ENCODE results near the gene MCF2L2. TPM values are rescaled to one million over a fixed set of nuclear protein-coding genes. Genes with fewer than 3 reads are reported as not detected.

Gene MCF2L2
- total RNA-seq, 1 experiment from 2014 or later: 3.9 TPM

DNA sequence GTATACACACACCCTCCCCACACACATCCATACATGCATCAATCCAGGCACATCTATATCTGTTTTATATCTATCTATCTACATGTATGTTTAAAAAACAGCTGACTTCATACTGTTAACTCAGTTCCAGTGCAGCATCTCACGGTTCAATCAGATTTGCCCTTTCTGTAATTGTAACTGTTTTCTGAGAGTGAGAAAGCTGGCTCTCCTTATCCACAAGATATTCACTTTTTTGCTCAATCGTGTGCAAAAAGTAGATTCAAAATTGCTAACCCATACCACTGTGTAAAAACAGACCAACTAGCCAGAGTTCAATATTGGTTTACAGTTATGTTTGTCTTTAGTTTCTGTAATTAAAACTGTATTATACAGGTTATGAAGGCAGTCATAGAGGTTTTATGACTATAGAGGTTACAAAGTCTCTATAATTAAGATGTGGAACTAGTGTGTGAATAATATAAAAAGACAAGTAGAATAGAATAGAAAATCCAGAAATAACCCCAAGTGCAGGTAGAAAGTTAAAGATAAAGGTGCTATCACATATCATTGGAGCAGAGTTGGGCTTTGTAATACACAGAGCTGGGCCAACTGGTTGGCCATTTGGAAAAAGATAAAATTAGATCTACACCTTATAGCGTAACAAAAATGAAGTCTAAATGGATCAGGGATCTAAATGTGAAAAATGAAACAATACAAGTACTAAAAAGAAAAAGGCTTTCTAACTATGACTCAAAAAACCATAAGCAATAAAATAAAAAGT lies 20.1 kb upstream of the MCF2L2 start:
- POLR2A ChIA-PET: no interaction called here
- BruUV-seq (replicated peaks): no TSS peak
- H3K27ac Mint-ChIP-seq (ENCODE audit: unreplicated experiment): peak overlapping the region; percentile 69
- CTCF ChIA-PET: interaction anchor here (0.6 to 1.5 kb wide), 2 partner anchors 14 to 169 kb away, joined by 3 to 4 read pairs; no protein-coding TSS in a partner anchor
- H3K4me3 ChIP-seq (ENCODE audit: low read depth, low read length): peak overlapping the region; percentile 95
- H3K9me3 ChIP-seq: peaks cover 10% of the 10 kb centered on the region
- peaks cover 13% of the 10 kb centered on the region for H3K4me1 Mint-ChIP-seq (ENCODE audit: low read depth, unreplicated experiment)
- H3K36me3 ChIP-seq (ENCODE audit: control insufficient read depth, insufficient read depth, low read length): no peaks in the 10 kb centered on the region
- peaks cover 7% of the 10 kb centered on the region for H3K36me3 Mint-ChIP-seq (ENCODE audit: insufficient read depth, unreplicated experiment)
- no peaks in the 10 kb centered on the region for H3K4me1 ChIP-seq
- peak overlapping the region; percentile 82 for H3K4me3 Mint-ChIP-seq (ENCODE audit: unreplicated experiment)
- DNase-seq: no peak
- peaks cover 11% of the 10 kb centered on the region for H3K9me3 Mint-ChIP-seq (ENCODE audit: unreplicated experiment)
- H3K27me3 ChIP-seq (replicated peaks; ENCODE audit: control insufficient read depth, insufficient read depth, low read length): no peaks in the 10 kb centered on the region
- intact Hi-C loops (cut with micrococcal nuclease; ENCODE audit: unreplicated experiment): loop anchor here (5.0 kb wide), 1 partner anchor 56 kb away; no protein-coding TSS in a partner anchor
- TF ChIP-seq, protein P1, sequence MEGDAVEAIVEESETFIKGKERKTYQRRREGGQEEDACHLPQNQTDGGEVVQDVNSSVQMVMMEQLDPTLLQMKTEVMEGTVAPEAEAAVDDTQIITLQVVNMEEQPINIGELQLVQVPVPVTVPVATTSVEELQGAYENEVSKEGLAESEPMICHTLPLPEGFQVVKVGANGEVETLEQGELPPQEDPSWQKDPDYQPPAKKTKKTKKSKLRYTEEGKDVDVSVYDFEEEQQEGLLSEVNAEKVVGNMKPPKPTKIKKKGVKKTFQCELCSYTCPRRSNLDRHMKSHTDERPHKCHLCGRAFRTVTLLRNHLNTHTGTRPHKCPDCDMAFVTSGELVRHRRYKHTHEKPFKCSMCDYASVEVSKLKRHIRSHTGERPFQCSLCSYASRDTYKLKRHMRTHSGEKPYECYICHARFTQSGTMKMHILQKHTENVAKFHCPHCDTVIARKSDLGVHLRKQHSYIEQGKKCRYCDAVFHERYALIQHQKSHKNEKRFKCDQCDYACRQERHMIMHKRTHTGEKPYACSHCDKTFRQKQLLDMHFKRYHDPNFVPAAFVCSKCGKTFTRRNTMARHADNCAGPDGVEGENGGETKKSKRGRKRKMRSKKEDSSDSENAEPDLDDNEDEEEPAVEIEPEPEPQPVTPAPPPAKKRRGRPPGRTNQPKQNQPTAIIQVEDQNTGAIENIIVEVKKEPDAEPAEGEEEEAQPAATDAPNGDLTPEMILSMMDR (IDR thresholded peaks at IDR 0.05; ENCODE audit: insufficient read depth in 1 of 2, low read depth in 1 of 2, low read length in 1 of 2, severe bottlenecking in 1 of 2, unreplicated experiment in 1 of 2): no peak
- H3K27me3 Mint-ChIP-seq (ENCODE audit: insufficient read depth, unreplicated experiment): no peaks in the 10 kb centered on the region

DNA sequence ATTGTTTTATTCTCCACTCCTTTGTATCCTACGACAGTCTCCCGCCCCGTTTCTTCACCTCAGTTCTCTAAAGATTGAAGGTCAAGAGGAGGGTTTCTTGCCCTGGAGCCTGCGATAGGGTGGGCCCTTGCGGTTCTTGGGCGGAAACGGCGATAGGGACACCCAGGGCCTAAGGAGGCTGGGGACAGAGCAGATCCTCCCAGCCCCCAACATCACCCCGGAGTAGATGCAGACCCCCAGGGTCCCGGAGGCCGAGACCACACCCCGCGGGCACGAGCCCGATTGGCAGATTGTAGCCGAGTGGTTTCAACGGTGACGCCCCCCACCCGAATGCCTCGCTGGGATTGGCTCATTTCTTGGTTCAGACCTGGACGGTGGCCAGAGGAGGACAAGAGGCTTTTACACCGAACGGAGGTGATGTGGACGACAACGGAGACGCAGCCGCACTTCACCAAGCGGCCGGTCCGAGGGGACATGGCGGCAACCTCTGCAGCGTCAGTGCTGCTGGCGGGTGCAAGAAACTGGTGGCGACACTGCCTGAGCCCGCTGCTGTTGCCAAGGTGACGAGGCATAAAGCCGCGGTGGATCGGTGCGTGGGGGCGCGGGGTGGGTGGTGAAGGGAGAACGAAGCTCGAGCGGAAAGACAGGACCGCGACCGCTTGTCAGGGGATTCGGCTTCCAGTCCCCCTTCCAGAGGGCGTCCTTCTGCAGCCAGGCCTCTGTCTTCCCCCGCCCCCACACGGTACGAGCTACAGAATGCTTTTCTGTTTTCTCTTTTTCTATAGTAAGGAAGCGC lies 19.0 kb upstream of the MCF2L2 start:
- no peaks in the 10 kb centered on the region for H3K27me3 Mint-ChIP-seq (ENCODE audit: insufficient read depth, unreplicated experiment)
- H3K4me1 Mint-ChIP-seq (ENCODE audit: low read depth, unreplicated experiment): peaks cover 13% of the 10 kb centered on the region
- peaks cover 7% of the 10 kb centered on the region for H3K36me3 Mint-ChIP-seq (ENCODE audit: insufficient read depth, unreplicated experiment)
- Histone ChIP-seq H3K27me3 (replicated peaks; ENCODE audit: control insufficient read depth, insufficient read depth, low read length) (no peaks in the 10 kb centered on the region), H3K4me1 (no peaks in the 10 kb centered on the region), H3K9me3 (peaks cover 19% of the 10 kb centered on the region), H3K4me3 (ENCODE audit: low read depth, low read length) (peak overlapping the region; percentile 95), H3K36me3 (ENCODE audit: control insufficient read depth, insufficient read depth, low read length) (no peaks in the 10 kb centered on the region)
- peak; percentile 94 to 95 for DNase-seq
- BruUV-seq (replicated peaks): no TSS peak
- peaks cover 22% of the 10 kb centered on the region for H3K9me3 Mint-ChIP-seq (ENCODE audit: unreplicated experiment)
- H3K4me3 Mint-ChIP-seq (ENCODE audit: unreplicated experiment): peak overlapping the region; percentile 82
- peak overlapping the region; percentile 69 for H3K27ac Mint-ChIP-seq (ENCODE audit: unreplicated experiment)
- POLR2A ChIA-PET: interaction anchor here (0.7 kb wide), 1 partner anchor 422 kb away, joined by 3 read pairs; no protein-coding TSS in a partner anchor
- TF ChIP-seq, protein P1 (IDR thresholded peaks at IDR 0.05; ENCODE audit: insufficient read depth in 1 of 2, low read depth in 1 of 2, low read length in 1 of 2, severe bottlenecking in 1 of 2, unreplicated experiment in 1 of 2): peak in 1 of 2 experiments; percentile 8
- CTCF ChIA-PET: interaction anchor here (0.6 kb wide), 1 partner anchor 54 kb away, joined by 5 read pairs; no protein-coding TSS in a partner anchor
- intact Hi-C loops (cut with micrococcal nuclease; ENCODE audit: unreplicated experiment): loop anchor here (1.0 to 5.0 kb wide), 3 partner anchors 12 to 55 kb away; no protein-coding TSS in a partner anchor

DNA sequence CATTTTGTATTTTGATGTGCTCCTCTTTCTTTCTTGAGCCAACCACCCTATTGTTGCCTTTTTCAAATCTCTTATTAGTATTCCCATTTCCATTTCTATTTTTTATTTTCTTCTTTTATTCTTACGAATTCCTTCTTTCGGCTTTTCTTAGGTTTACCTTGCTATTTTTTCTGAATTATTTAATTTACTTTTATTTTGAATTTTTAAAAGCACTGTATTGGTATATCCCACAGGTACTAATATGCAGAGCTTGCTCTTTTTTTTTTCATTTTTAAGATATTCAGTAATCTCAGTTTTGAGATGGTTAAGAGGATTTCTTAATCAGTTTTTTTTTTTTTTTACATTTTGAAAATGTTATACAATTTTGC lies 18.4 kb upstream of the MCF2L2 start:
- Histone ChIP-seq H3K4me1 (no peaks in the 10 kb centered on the region), H3K4me3 (ENCODE audit: low read depth, low read length) (peak overlapping the region; percentile 95), H3K27me3 (replicated peaks; ENCODE audit: control insufficient read depth, insufficient read depth, low read length) (no peaks in the 10 kb centered on the region), H3K36me3 (ENCODE audit: control insufficient read depth, insufficient read depth, low read length) (no peaks in the 10 kb centered on the region), H3K9me3 (peaks cover 19% of the 10 kb centered on the region)
- H3K36me3 Mint-ChIP-seq (ENCODE audit: insufficient read depth, unreplicated experiment): peaks cover 7% of the 10 kb centered on the region
- H3K4me1 Mint-ChIP-seq (ENCODE audit: low read depth, unreplicated experiment): peaks cover 13% of the 10 kb centered on the region
- no peaks in the 10 kb centered on the region for H3K27me3 Mint-ChIP-seq (ENCODE audit: insufficient read depth, unreplicated experiment)
- DNase-seq: no peak
- POLR2A ChIA-PET: interaction anchor here (0.7 kb wide), 1 partner anchor 423 kb away, joined by 3 read pairs; no protein-coding TSS in a partner anchor
- intact Hi-C loops (cut with micrococcal nuclease; ENCODE audit: unreplicated experiment): loop anchor here (1.0 to 5.0 kb wide), 3 partner anchors 12 to 55 kb away; no protein-coding TSS in a partner anchor
- BruUV-seq (replicated peaks): TSS peak; percentile 38
- CTCF ChIA-PET: no interaction called here
- TF ChIP-seq, protein P1 (IDR thresholded peaks at IDR 0.05; ENCODE audit: insufficient read depth in 1 of 2, low read depth in 1 of 2, low read length in 1 of 2, severe bottlenecking in 1 of 2, unreplicated experiment in 1 of 2): no peak
- H3K9me3 Mint-ChIP-seq (ENCODE audit: unreplicated experiment): peaks cover 26% of the 10 kb centered on the region
- H3K27ac Mint-ChIP-seq (ENCODE audit: unreplicated experiment): peak overlapping the region; percentile 69
- H3K4me3 Mint-ChIP-seq (ENCODE audit: unreplicated experiment): peak overlapping the region; percentile 82

Measured in Caco-2 (cell line).